ENCODE measurements around the gene NRG3.

DNA sequence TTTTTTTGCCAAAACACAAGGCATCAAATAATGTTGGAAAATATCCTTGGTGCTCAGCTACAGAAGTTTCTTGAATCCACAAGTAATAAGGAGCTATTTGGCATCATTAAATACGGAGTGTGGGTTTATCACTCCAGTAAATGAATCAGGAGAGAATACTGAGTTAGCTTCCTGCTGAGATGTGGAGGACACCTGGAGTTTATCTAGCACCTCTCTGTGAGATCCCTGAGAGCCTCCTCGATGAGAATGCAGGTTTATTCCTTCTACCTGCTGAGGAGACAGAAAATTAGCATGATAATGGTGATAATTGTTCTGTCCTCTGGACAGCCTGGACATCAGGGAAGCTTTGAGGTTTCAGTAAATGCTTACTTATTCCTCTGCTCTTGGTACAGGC lies 40.5 kb downstream of the NRG3 start:
- no peak for TF ChIP-seq POLR2AphosphoS5 (IDR thresholded peaks at IDR 0.05; ENCODE audit: borderline replicate concordance, low read depth, low read length)
- TF ChIP-seq EZH2 (IDR thresholded peaks at IDR 0.05), result no peak
- no peak for TF ChIP-seq FOXP2 (optimal IDR thresholded peaks at IDR 0.05; ENCODE audit: control extremely low read depth, extremely low read length, insufficient read depth)

All from SK-N-MC (cell line).